H1 (cell line): ENCODE results near the gene COL20A1. TPM values are rescaled to one million over a fixed set of nuclear protein-coding genes. Genes with fewer than 3 reads are reported as not detected.

Experiments
- CHD1 ChIP-seq: IDR thresholded peaks from 2 replicates; pipeline ENCODE4 v1.6.1; 2012; ENCODE audit warnings: low read depth, low read length, improper control_type of control experiment
- CHD2 ChIP-seq: IDR thresholded peaks from 2 replicates; pipeline ENCODE4 v1.6.1; 2012; ENCODE audit warnings: low read length, improper control_type of control experiment
- JUND ChIP-seq: IDR thresholded peaks from 2 replicates; pipeline ENCODE4 v1.6.1; 2011; ENCODE audit warnings: mild to moderate bottlenecking, improper control_type of control experiment, low read length
- KDM4A ChIP-seq: IDR thresholded peaks from one replicate; pipeline ENCODE4 v1.7.1; 2012; ENCODE audit warnings: low read depth, mild to moderate bottlenecking, moderate library complexity, low read length, inconsistent platforms; ENCODE audit not compliant: severe bottlenecking
- MAFK ChIP-seq: IDR thresholded peaks from 2 replicates; pipeline ENCODE4 v1.6.1; 2012; ENCODE audit warnings: low read depth, mild to moderate bottlenecking, improper control_type of control experiment, low read length
- RNF2 ChIP-seq: fragments of 200-900, 300-1000 bp; sonication (generic); IDR thresholded peaks from 2 replicates; pipeline ENCODE4 v1.7.1; 2016; ENCODE audit warnings: borderline replicate concordance, low read depth, mild to moderate bottlenecking, antibody characterized with exemption, low read length; ENCODE audit not compliant: poor library complexity, severe bottlenecking; ENCODE audit errors: missing control alignments
- SAP30 ChIP-seq: fragments of 300-600 bp; sonication (generic); IDR thresholded peaks from 2 replicates; pipeline ENCODE4 v1.7.1; 2012; ENCODE audit warnings: low read length, moderate library complexity, mild to moderate bottlenecking, inconsistent platforms; ENCODE audit not compliant: insufficient read depth, insufficient replicate concordance
- SP1 ChIP-seq: IDR thresholded peaks from 2 replicates; pipeline ENCODE4 v1.6.1; 2011; ENCODE audit warnings: low read depth, low read length
- polyA plus RNA-seq, 7 experiments: library from polyadenylated mRNA; depleted of rRNA in 3 of 7; stranded (reverse) in 5 of 7; unstranded in 2 of 7; fragments of >200 nt in 5 of 7; fragments of 200-250 nt in 2 of 7; gene quantifications; 1 replicate in 5 of 7; 2 replicates in 1 of 7; 4 replicates in 1 of 7; pipeline versions ENCODE4 v1.2.1 to v1.2.3, GENCODE V29; 2011 to 2013; ENCODE audit warnings: missing spikeins in 2 of 7, mixed read lengths in 2 of 7
- total RNA-seq: library from RNA; stranded (reverse); fragmentation: NEBNext Ultra II Directional; extraction: Animal tissue kit (Norgen Biotek cat#: 25700); gene quantifications from 2 replicates; pipeline ENCODE4 v1.2.1, GENCODE V29; 2021
- TF ChIP-seq, protein P1 (sequence below), 3 experiments: IDR thresholded peaks; 1 replicate in 2 of 3; 2 replicates in 1 of 3; pipeline versions ENCODE4 v1.5.1 to v1.6.1; 2011; ENCODE audit warnings: low read length in 3 of 3, mild to moderate bottlenecking in 3 of 3, inconsistent platforms in 2 of 3, low read depth in 1 of 3, moderate library complexity in 1 of 3; ENCODE audit not compliant: insufficient read depth in 1 of 3; ENCODE audit errors: control extremely low read depth in 1 of 3

Gene COL20A1
- total and polyA plus RNA-seq, 2 of the 8 experiments (the other 6 are each of a cell fraction or from before 2014, with no cell fraction given): 0.19 to 0.21 TPM

- TF ChIP-seq, protein P1, sequence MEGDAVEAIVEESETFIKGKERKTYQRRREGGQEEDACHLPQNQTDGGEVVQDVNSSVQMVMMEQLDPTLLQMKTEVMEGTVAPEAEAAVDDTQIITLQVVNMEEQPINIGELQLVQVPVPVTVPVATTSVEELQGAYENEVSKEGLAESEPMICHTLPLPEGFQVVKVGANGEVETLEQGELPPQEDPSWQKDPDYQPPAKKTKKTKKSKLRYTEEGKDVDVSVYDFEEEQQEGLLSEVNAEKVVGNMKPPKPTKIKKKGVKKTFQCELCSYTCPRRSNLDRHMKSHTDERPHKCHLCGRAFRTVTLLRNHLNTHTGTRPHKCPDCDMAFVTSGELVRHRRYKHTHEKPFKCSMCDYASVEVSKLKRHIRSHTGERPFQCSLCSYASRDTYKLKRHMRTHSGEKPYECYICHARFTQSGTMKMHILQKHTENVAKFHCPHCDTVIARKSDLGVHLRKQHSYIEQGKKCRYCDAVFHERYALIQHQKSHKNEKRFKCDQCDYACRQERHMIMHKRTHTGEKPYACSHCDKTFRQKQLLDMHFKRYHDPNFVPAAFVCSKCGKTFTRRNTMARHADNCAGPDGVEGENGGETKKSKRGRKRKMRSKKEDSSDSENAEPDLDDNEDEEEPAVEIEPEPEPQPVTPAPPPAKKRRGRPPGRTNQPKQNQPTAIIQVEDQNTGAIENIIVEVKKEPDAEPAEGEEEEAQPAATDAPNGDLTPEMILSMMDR (IDR thresholded peaks at IDR 0.05; ENCODE audit: control extremely low read depth in 1 of 3, insufficient read depth in 1 of 3, low read depth in 1 of 3, low read length in 3 of 3): no peak
- TF ChIP-seq RNF2 (no peak), SAP30 (no peak), KDM4A (no peak), CHD1 (no peak), SP1 (no peak), JUND (no peak), CHD2 (no peak), MAFK (no peak)
These were observed 65.2 kb downstream of the COL20A1 start (continued) for GRCh38 chr20:63357921-63358905.
